ENCODE data around the gene ANKLE2.
"Not testable (repeated sequence)": the region's sequence is repeated elsewhere in the genome, so short reads cannot be mapped to it uniquely, and the experiment has no call there.

The ANKLE2 gene

GRCh38 chr12:132779781-132780353 lies 18.2 kb upstream of the ANKLE2 start:
- H3K36me3 ChIP-seq (ENCODE audit: control insufficient read depth, insufficient read depth, low read length), result peaks cover 32% of the 10 kb centered on the region
- peak overlapping the region; percentile 23 for H3K27ac ChIP-seq (ENCODE audit: insufficient read depth, low read depth, low read length, poor library complexity, severe bottlenecking)
- no peaks in the 10 kb centered on the region for H3K27me3 ChIP-seq (ENCODE audit: control insufficient read depth, insufficient read depth, low read length, poor library complexity, severe bottlenecking)
- H3K4me3 ChIP-seq (ENCODE audit: insufficient read depth, low read depth, low read length), result no peak overlapping the region
- WGBS, 2 experiments, result 96% methylated on average over 30 of the region's 30 CpGs
- no peaks in the 10 kb centered on the region for H3K4me1 ChIP-seq (ENCODE audit: control insufficient read depth, insufficient read depth, low read length)
- H3K9me3 ChIP-seq (ENCODE audit: control insufficient read depth, low read length), result no peaks in the 10 kb centered on the region

- Histone ChIP-seq H3K36me3 (ENCODE audit: control insufficient read depth, insufficient read depth, low read length) (peaks cover 37% of the 10 kb centered on the region), H3K27me3 (ENCODE audit: control insufficient read depth, insufficient read depth, low read length, poor library complexity, severe bottlenecking) (no peaks in the 10 kb centered on the region), H3K27ac (ENCODE audit: insufficient read depth, low read depth, low read length, poor library complexity, severe bottlenecking) (no peak overlapping the region), H3K4me3 (ENCODE audit: insufficient read depth, low read depth, low read length) (no peak overlapping the region), H3K9me3 (ENCODE audit: control insufficient read depth, low read length) (no peaks in the 10 kb centered on the region), H3K4me1 (ENCODE audit: control insufficient read depth, insufficient read depth, low read length) (no peaks in the 10 kb centered on the region)
- 92 to 94% methylated on average over 20 of the region's 20 CpGs for whole genome bisulfite sequencing, 2 experiments
Measured at GRCh38 chr12:132777614-132778013, 16.0 kb upstream of the ANKLE2 start.

DNA sequence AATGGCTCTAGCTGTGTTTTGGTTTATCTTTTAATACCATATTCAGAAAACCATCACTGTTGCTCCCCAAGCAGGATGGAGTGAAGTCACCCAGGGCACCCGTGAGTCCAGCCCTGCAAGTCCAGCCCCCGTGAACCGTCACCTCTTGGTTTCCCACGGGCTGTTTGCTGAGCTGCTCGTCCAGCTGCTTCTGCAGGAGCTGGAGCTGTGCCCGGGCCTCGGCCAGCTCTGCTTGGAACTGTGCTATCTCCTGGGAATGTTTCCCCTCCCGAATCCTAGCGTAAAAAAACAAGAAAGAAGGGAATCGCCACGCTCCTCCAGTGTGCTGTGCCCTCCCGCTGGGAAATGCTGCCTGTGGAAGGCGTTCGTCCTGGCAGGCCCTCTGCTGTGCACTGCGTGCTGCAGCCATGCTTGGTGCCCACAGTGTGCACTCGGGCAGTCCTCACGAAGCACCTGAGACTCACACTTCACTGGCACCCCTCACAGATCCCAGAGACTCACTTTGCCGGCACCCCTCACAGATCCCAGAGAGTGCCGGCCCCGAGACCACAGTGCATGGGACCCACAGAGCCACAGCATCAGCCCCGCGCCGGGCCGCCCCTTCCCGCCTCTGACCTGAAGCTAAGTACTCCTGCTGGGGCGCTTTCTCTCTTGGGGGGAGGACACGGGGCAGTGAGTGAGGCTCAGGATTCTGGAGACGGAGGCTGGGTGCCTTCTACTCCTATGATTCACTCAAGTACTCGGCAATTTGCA lies 15.4 kb upstream of the ANKLE2 start:
- Histone ChIP-seq H3K27me3 (ENCODE audit: control insufficient read depth, insufficient read depth, low read length, poor library complexity, severe bottlenecking) (no peaks in the 10 kb centered on the region), H3K36me3 (ENCODE audit: control insufficient read depth, insufficient read depth, low read length) (peaks cover 34% of the 10 kb centered on the region), H3K4me1 (ENCODE audit: control insufficient read depth, insufficient read depth, low read length) (no peaks in the 10 kb centered on the region), H3K9me3 (ENCODE audit: control insufficient read depth, low read length) (no peaks in the 10 kb centered on the region), H3K27ac (ENCODE audit: insufficient read depth, low read depth, low read length, poor library complexity, severe bottlenecking) (no peak overlapping the region), H3K4me3 (ENCODE audit: insufficient read depth, low read depth, low read length) (no peak overlapping the region)
- 94 to 96% methylated on average over 29 of the region's 29 CpGs for WGBS, 2 experiments

DNA sequence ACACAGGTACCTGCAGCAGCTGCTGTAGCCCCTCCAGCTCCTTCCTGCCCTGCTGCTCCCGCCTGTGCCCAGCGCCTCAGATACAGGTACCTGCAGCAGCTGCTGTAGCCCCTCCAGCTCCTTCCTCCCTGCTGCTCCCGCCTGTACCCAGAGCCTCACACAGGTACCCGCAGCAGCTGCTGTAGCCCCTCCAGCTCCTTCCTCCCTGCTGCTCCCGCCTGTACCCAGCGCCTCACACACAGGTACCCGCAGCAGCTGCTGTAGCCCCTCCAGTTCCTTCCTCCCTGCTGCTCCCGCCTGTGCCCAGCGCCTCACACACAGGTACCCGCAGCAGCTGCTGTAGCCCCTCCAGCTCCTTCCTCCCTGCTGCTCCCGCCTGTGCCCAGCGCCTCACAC lies 14.6 kb upstream of the ANKLE2 start:
- H3K9me3 ChIP-seq (ENCODE audit: control insufficient read depth, low read length); H3K27me3 ChIP-seq (ENCODE audit: control insufficient read depth, insufficient read depth, low read length, poor library complexity, severe bottlenecking); H3K4me1 ChIP-seq (ENCODE audit: control insufficient read depth, insufficient read depth, low read length); H3K4me3 ChIP-seq (ENCODE audit: insufficient read depth, low read depth, low read length); H3K27ac ChIP-seq (ENCODE audit: insufficient read depth, low read depth, low read length, poor library complexity, severe bottlenecking): not testable (repeated sequence)
- WGBS, 2 experiments, result 89 to 95% methylated on average over 10 to 11 of the region's 12 CpGs
- peaks cover 32% of the 10 kb centered on the region for H3K36me3 ChIP-seq (ENCODE audit: control insufficient read depth, insufficient read depth, low read length)

GRCh38 chr12:132775502-132776229 lies 14.0 kb upstream of the ANKLE2 start:
- no peaks in the 10 kb centered on the region for H3K27me3 ChIP-seq (ENCODE audit: control insufficient read depth, insufficient read depth, low read length, poor library complexity, severe bottlenecking)
- no peak overlapping the region for H3K27ac ChIP-seq (ENCODE audit: insufficient read depth, low read depth, low read length, poor library complexity, severe bottlenecking)
- H3K4me1 ChIP-seq (ENCODE audit: control insufficient read depth, insufficient read depth, low read length), result no peaks in the 10 kb centered on the region
- H3K36me3 ChIP-seq (ENCODE audit: control insufficient read depth, insufficient read depth, low read length), result peaks cover 32% of the 10 kb centered on the region
- WGBS, 2 experiments, result 96% methylated on average over 23 to 24 of the region's 24 CpGs
- H3K9me3 ChIP-seq (ENCODE audit: control insufficient read depth, low read length), result no peaks in the 10 kb centered on the region
- no peak overlapping the region for H3K4me3 ChIP-seq (ENCODE audit: insufficient read depth, low read depth, low read length)

- Histone ChIP-seq H3K4me3 (ENCODE audit: insufficient read depth, low read depth, low read length) (no peak overlapping the region), H3K27ac (ENCODE audit: insufficient read depth, low read depth, low read length, poor library complexity, severe bottlenecking) (no peak overlapping the region), H3K9me3 (ENCODE audit: control insufficient read depth, low read length) (no peaks in the 10 kb centered on the region), H3K27me3 (ENCODE audit: control insufficient read depth, insufficient read depth, low read length, poor library complexity, severe bottlenecking) (no peaks in the 10 kb centered on the region), H3K36me3 (ENCODE audit: control insufficient read depth, insufficient read depth, low read length) (peaks cover 24% of the 10 kb centered on the region), H3K4me1 (ENCODE audit: control insufficient read depth, insufficient read depth, low read length) (no peaks in the 10 kb centered on the region)
- WGBS, 2 experiments, result 91 to 95% methylated on average over 29 to 30 of the region's 30 CpGs
Measured at GRCh38 chr12:132774646-132775275, 13.1 kb upstream of the ANKLE2 start.

- WGBS, 2 experiments, result 95 to 96% methylated on average over 18 of the region's 18 CpGs
- no peak overlapping the region for H3K4me3 ChIP-seq (ENCODE audit: insufficient read depth, low read depth, low read length)
- no peaks in the 10 kb centered on the region for H3K4me1 ChIP-seq (ENCODE audit: control insufficient read depth, insufficient read depth, low read length)
- H3K9me3 ChIP-seq (ENCODE audit: control insufficient read depth, low read length), result no peaks in the 10 kb centered on the region
- peaks cover 23% of the 10 kb centered on the region for H3K36me3 ChIP-seq (ENCODE audit: control insufficient read depth, insufficient read depth, low read length)
- H3K27me3 ChIP-seq (ENCODE audit: control insufficient read depth, insufficient read depth, low read length, poor library complexity, severe bottlenecking), result no peaks in the 10 kb centered on the region
- H3K27ac ChIP-seq (ENCODE audit: insufficient read depth, low read depth, low read length, poor library complexity, severe bottlenecking), result no peak overlapping the region
Measured at GRCh38 chr12:132774159-132774558, 12.5 kb upstream of the ANKLE2 start.

GRCh38 chr12:132773077-132773955 lies 11.7 kb upstream of the ANKLE2 start:
- WGBS, 2 experiments, result 95% methylated on average over 41 of the region's 41 CpGs
- H3K9me3 ChIP-seq (ENCODE audit: control insufficient read depth, low read length), result no peaks in the 10 kb centered on the region
- no peak overlapping the region for H3K4me3 ChIP-seq (ENCODE audit: insufficient read depth, low read depth, low read length)
- no peaks in the 10 kb centered on the region for H3K27me3 ChIP-seq (ENCODE audit: control insufficient read depth, insufficient read depth, low read length, poor library complexity, severe bottlenecking)
- no peak overlapping the region for H3K27ac ChIP-seq (ENCODE audit: insufficient read depth, low read depth, low read length, poor library complexity, severe bottlenecking)
- H3K4me1 ChIP-seq (ENCODE audit: control insufficient read depth, insufficient read depth, low read length), result no peaks in the 10 kb centered on the region
- H3K36me3 ChIP-seq (ENCODE audit: control insufficient read depth, insufficient read depth, low read length), result peaks cover 23% of the 10 kb centered on the region

- no peaks in the 10 kb centered on the region for H3K27me3 ChIP-seq (ENCODE audit: control insufficient read depth, insufficient read depth, low read length, poor library complexity, severe bottlenecking)
- H3K4me3 ChIP-seq (ENCODE audit: insufficient read depth, low read depth, low read length), result no peak overlapping the region
- H3K27ac ChIP-seq (ENCODE audit: insufficient read depth, low read depth, low read length, poor library complexity, severe bottlenecking), result no peak overlapping the region
- H3K36me3 ChIP-seq (ENCODE audit: control insufficient read depth, insufficient read depth, low read length), result peaks cover 23% of the 10 kb centered on the region
- H3K9me3 ChIP-seq (ENCODE audit: control insufficient read depth, low read length), result no peaks in the 10 kb centered on the region
- WGBS, 2 experiments, result 95 to 96% methylated on average over 14 of the region's 14 CpGs
- no peaks in the 10 kb centered on the region for H3K4me1 ChIP-seq (ENCODE audit: control insufficient read depth, insufficient read depth, low read length)
Measured at GRCh38 chr12:132772606-132773005, 11.0 kb upstream of the ANKLE2 start.
